ENCODE results near the gene PKD2L1.

GRCh38 chr10:100342627-100342972 lies 12.6 kb upstream of the PKD2L1 start:
- TF ChIP-seq CTCF (IDR thresholded peaks at IDR 0.05; ENCODE audit: insufficient read depth, low read depth, low read length) (no peak), EZH2 (IDR thresholded peaks at IDR 0.05; ENCODE audit: insufficient read depth, low read length) (no peak)

All from astrocyte (in vitro differentiated cells and primary cell).